ENCODE measurements around the gene VSIG1. TPM values are rescaled to one million over a fixed set of nuclear protein-coding genes. Genes with fewer than 3 reads are reported as not detected.

The VSIG1 gene
- total and polyA plus RNA-seq, 7 donors = not detected

- intact Hi-C loops (cut with DNase I) = no loop called here
- ATAC-seq (no peak), DNase-seq (no peak)
- Histone ChIP-seq H3K9me3 (no peaks in the 10 kb centered on the region), H3K27ac (no peak overlapping the region), H3K36me3 (ENCODE audit: insufficient read depth in 1 of 2, low read depth in 1 of 2) (no peaks in the 10 kb centered on the region), H3K27me3 (ENCODE audit: insufficient read depth in 3 of 3, low read length in 2 of 3) (peaks cover 0 to 5% (median 0%) of the 10 kb centered on the region in 3 donors), H3K4me3 (no peak overlapping the region), H3K4me1 (peaks cover 6% of the 10 kb centered on the region)
- WGBS, 3 donors = 37 to 51% (median 40%) methylated on average over 3 of the region's 3 CpGs
- TF ChIP-seq, protein P1, sequence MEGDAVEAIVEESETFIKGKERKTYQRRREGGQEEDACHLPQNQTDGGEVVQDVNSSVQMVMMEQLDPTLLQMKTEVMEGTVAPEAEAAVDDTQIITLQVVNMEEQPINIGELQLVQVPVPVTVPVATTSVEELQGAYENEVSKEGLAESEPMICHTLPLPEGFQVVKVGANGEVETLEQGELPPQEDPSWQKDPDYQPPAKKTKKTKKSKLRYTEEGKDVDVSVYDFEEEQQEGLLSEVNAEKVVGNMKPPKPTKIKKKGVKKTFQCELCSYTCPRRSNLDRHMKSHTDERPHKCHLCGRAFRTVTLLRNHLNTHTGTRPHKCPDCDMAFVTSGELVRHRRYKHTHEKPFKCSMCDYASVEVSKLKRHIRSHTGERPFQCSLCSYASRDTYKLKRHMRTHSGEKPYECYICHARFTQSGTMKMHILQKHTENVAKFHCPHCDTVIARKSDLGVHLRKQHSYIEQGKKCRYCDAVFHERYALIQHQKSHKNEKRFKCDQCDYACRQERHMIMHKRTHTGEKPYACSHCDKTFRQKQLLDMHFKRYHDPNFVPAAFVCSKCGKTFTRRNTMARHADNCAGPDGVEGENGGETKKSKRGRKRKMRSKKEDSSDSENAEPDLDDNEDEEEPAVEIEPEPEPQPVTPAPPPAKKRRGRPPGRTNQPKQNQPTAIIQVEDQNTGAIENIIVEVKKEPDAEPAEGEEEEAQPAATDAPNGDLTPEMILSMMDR (IDR thresholded peaks at IDR 0.05) = no peak
These were observed 73.1 kb downstream of the VSIG1 start for GRCh38 chrX:108117988-108118387.

- Histone ChIP-seq H3K4me1 (peaks cover 7% of the 10 kb centered on the region), H3K27ac (no peak overlapping the region), H3K4me3 (no peak overlapping the region), H3K36me3 (ENCODE audit: insufficient read depth in 1 of 2, low read depth in 1 of 2) (peaks cover 0 to 4% of the 10 kb centered on the region in 2 donors), H3K9me3 (no peaks in the 10 kb centered on the region), H3K27me3 (ENCODE audit: insufficient read depth in 3 of 3, low read length in 2 of 3) (peaks cover 0 to 5% (median 0%) of the 10 kb centered on the region in 3 donors)
- DNase-seq (no peak), ATAC-seq (no peak)
- intact Hi-C loops (cut with DNase I) = no loop called here
- TF ChIP-seq, protein P1 (IDR thresholded peaks at IDR 0.05) = no peak
- WGBS, 3 donors = 10 to 18% (median 11%) methylated on average over 3 of the region's 3 CpGs
These were observed 76.4 kb downstream of the VSIG1 start for GRCh38 chrX:108121291-108121690.

GRCh38 chrX:108122748-108123147 is 77.9 kb downstream of the VSIG1 start:
- H3K27ac ChIP-seq = peak overlapping the region; percentile 71
- peaks cover 7% of the 10 kb centered on the region for H3K4me1 ChIP-seq
- peak in 1 of 4 donors; percentile 43 for ATAC-seq

DNA sequence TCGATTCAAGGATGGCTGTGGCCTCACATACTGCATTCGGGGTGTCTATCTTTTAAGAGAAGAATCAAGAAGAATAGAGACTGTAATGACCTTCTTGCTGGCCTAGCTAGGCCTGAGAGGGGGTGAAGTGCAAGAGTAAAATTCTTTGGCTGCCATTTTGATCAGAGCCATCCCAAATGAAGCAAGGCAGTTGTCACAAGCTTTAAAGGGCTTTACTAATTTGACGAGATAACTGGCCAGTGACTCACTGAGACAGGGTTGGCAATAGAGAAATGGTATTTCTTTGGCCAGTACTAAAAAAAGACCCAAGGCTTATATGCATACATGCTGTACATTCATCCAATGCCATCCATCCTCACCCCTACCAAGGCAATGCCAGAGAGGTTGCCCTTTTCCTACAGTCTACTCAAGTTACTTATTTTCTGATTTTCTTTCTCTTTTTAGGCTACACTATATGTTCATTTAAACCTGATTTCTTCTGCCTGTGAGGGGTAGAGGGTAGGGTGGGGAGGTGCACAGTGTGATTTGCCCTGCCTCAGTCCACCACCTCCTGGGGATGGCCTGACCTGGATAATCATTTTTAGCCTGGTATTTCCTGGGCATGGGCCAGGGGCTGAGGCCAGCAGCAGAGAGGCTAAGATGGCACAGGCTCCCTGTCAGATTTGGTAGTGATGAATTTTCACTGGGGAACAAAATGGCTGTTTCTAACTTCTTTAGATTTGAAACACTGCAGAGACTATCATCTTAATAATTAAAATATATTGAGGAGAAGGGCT is 78.9 kb downstream of the VSIG1 start:
- H3K36me3 ChIP-seq (ENCODE audit: insufficient read depth in 1 of 2, low read depth in 1 of 2) = peaks cover 0 to 12% of the 10 kb centered on the region in 2 donors
- DNase-seq (peak in 1 of 2 donors; percentile 57), ATAC-seq (peak; percentile 72 to 96 (median 87))
- H3K27me3 ChIP-seq (ENCODE audit: insufficient read depth in 3 of 3, low read length in 2 of 3) = no peaks in the 10 kb centered on the region
- peak overlapping the region; percentile 71 for H3K27ac ChIP-seq
- no peak overlapping the region for H3K4me3 ChIP-seq
- H3K4me1 ChIP-seq = peaks cover 7% of the 10 kb centered on the region
- TF ChIP-seq, protein P1 (IDR thresholded peaks at IDR 0.05) = no peak
- 65 to 76% (median 75%) methylated on average over 3 of the region's 3 CpGs for WGBS, 3 donors
- no peaks in the 10 kb centered on the region for H3K9me3 ChIP-seq
- intact Hi-C loops (cut with DNase I) = no loop called here

More at GRCh38 chrX:108122748-108123147, 77.9 kb downstream of the VSIG1 start:
- DNase-seq = no peak
- peaks cover 0 to 10% of the 10 kb centered on the region in 2 donors for H3K36me3 ChIP-seq (ENCODE audit: insufficient read depth in 1 of 2, low read depth in 1 of 2)
- intact Hi-C loops (cut with DNase I) = no loop called here
- no peaks in the 10 kb centered on the region for H3K27me3 ChIP-seq (ENCODE audit: insufficient read depth in 3 of 3, low read length in 2 of 3)
- TF ChIP-seq, protein P1 (IDR thresholded peaks at IDR 0.05) = no peak
- no peak overlapping the region for H3K4me3 ChIP-seq
- no peaks in the 10 kb centered on the region for H3K9me3 ChIP-seq
- 61 to 83% (median 61%) methylated on average over 2 of the region's 2 CpGs for WGBS, 3 donors
